Subcutaneous abdominal adipose tissue (tissue), 5 donors: ENCODE results near the gene CR2.

Experiments used
- H3K27ac ChIP-seq: one replicate; pipeline ENCODE4 v1.7.0; 2013; ENCODE audit warnings: low read depth, mild to moderate bottlenecking, inconsistent platforms, low read length, moderate library complexity
- H3K27me3 ChIP-seq, 5 donors: one replicate each; pipeline ENCODE4 v1.7.0; 2013; ENCODE audit warnings: low read length in 5 of 5, inconsistent platforms in 1 of 5; ENCODE audit not compliant: control insufficient read depth in 5 of 5, insufficient read depth in 4 of 5
- H3K36me3 ChIP-seq, 5 donors: one replicate each; pipeline ENCODE4 v1.7.0; 2013; ENCODE audit warnings: low read length in 5 of 5; ENCODE audit not compliant: control insufficient read depth in 5 of 5, insufficient read depth in 5 of 5
- H3K4me1 ChIP-seq, 5 donors: one replicate each; pipeline ENCODE4 v1.7.0; 2013; ENCODE audit warnings: low read length in 5 of 5, mild to moderate bottlenecking in 3 of 5, moderate library complexity in 1 of 5; ENCODE audit not compliant: control insufficient read depth in 5 of 5, insufficient read depth in 5 of 5
- H3K4me3 ChIP-seq, 5 donors: one replicate each; pipeline ENCODE4 v1.7.0; 2013; ENCODE audit warnings: low read length in 5 of 5, low read depth in 1 of 5
- H3K9ac ChIP-seq, 5 donors: one replicate each; pipeline ENCODE4 v1.7.0; 2013; ENCODE audit warnings: low read length in 5 of 5, mild to moderate bottlenecking in 4 of 5, moderate library complexity in 3 of 5
- H3K9me3 ChIP-seq, 5 donors: one replicate each; pipeline ENCODE4 v1.7.0; 2013; ENCODE audit warnings: low read length in 5 of 5; ENCODE audit not compliant: control insufficient read depth in 5 of 5
- donor health status: healthy.
- donor health status: healthy.
- donor health status: healthy.
- donor health status: healthy.
- donor health status: healthy.

The CR2 gene

DNA sequence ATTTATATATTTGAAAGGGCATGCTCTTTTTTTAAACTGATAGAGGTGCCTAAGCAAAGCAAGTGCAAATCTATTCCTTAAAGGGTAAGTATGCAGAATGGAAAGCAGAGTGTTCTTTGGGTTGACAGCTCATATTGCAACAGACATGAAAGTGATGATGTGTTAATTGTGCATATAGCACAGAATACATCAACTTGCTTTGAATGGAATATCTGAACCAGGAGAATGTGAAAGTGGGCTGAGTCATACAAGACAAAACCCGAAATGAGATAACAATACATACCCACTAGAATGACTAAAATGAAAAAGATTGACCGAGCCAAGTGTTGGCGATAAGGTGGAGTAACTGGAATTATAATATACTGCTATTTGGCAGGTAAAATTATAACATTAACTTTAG lies 46.2 kb downstream of the CR2 start:
- no peak overlapping the region for H3K27ac ChIP-seq
- H3K4me1 ChIP-seq: peaks cover 0 to 12% (median 7%) of the 10 kb centered on the region in 5 donors
- no peak overlapping the region for H3K4me3 ChIP-seq
- peaks cover 15 to 25% (median 17%) of the 10 kb centered on the region in 5 donors for H3K27me3 ChIP-seq
- no peaks in the 10 kb centered on the region for H3K36me3 ChIP-seq
- H3K9me3 ChIP-seq: no peaks in the 10 kb centered on the region
- H3K9ac ChIP-seq: no peak overlapping the region

DNA sequence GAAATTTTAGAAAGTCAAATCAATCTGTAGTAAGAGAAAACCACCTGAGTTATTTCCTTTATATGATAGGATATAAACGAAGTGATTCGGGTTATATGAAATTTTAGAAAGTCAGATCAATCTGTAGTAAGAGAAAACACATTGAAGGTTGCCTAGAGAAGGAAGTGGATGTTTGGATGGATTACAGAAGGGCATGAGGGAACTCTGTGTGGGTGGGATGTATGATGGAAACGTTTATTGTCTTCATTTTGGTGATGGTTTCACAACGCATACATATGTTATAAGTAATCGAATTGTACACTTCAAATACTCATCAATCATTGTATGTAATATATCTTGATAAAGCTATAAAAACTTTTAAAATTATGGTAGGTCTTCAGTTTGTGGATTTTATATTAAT lies 46.9 kb downstream of the CR2 start:
- Histone ChIP-seq H3K4me3 (no peak overlapping the region), H3K27ac (no peak overlapping the region), H3K27me3 (peaks cover 11 to 22% (median 12%) of the 10 kb centered on the region in 5 donors), H3K9ac (no peak overlapping the region), H3K36me3 (no peaks in the 10 kb centered on the region), H3K4me1 (peaks cover 0 to 7% (median 4%) of the 10 kb centered on the region in 5 donors), H3K9me3 (no peaks in the 10 kb centered on the region)

DNA sequence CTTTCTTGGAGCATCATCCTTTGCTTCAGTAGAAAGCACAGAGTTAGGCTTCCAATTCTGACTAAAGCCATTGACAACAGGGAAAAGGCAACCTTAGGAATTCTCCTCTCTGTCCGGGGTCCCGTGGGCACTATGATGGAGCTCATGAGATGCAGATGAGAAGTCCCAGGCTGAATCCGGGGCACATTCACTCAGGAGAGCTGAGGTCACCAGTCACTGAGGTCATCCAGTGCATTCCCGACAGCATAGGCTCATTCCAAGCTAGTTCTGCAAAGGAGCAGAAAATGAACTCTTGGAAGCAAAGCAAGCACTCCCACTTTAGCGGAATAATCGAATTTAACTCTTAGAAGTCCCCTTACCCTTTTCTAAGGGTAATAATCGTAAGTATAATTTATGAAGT lies 48.6 kb downstream of the CR2 start:
- no peak overlapping the region for H3K4me3 ChIP-seq
- H3K27ac ChIP-seq: no peak overlapping the region
- no peak overlapping the region for H3K9ac ChIP-seq
- no peaks in the 10 kb centered on the region for H3K4me1 ChIP-seq
- H3K9me3 ChIP-seq: no peaks in the 10 kb centered on the region
- peaks cover 3 to 11% (median 8%) of the 10 kb centered on the region in 5 donors for H3K27me3 ChIP-seq
- no peaks in the 10 kb centered on the region for H3K36me3 ChIP-seq

DNA sequence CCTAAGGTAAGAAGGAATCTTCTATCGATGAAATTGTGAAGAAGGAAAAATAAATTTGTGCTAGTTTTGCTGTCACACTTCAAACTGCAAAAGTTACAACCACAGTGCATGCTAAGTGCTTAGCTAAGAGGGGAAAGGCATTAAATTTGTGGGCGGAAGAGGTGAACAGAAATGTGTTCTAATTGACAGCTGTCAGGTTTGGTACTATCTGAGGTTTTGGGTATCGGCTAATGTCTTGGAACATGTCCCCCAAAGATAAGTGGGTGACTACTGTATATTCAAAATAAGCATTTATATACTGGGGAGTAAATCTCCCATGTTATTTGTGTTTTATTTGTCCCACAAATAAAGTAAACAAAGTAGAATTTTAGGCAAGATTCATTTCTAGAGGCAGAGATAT lies 49.8 kb downstream of the CR2 start:
- Histone ChIP-seq H3K4me1 (no peaks in the 10 kb centered on the region), H3K9me3 (no peaks in the 10 kb centered on the region), H3K9ac (no peak overlapping the region), H3K27me3 (peaks cover 0 to 8% (median 5%) of the 10 kb centered on the region in 5 donors), H3K4me3 (no peak overlapping the region), H3K36me3 (no peaks in the 10 kb centered on the region), H3K27ac (no peak overlapping the region)

DNA sequence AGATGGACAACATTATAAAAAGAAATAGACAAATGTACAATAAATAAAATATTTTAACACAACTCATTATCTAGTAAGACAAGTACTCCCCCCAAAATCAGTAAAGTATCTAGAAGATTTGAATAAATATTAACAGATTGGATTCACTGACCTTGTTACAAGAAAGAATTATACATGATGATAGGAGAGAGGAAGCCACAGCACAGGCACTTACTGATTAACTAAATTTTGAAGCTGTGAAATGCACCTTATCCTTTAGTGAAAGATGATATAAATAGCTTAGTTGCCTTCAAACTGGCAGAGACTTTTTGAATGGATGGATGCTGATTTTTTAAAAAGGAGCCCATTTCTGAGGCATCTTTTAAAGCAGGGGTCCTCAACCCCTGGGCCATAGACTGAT lies 50.3 kb downstream of the CR2 start:
- H3K4me1 ChIP-seq: no peaks in the 10 kb centered on the region
- no peak overlapping the region for H3K9ac ChIP-seq
- H3K27ac ChIP-seq: no peak overlapping the region
- no peak overlapping the region for H3K4me3 ChIP-seq
- H3K36me3 ChIP-seq: no peaks in the 10 kb centered on the region
- H3K27me3 ChIP-seq: peaks cover 0 to 8% (median 5%) of the 10 kb centered on the region in 5 donors
- no peaks in the 10 kb centered on the region for H3K9me3 ChIP-seq

DNA sequence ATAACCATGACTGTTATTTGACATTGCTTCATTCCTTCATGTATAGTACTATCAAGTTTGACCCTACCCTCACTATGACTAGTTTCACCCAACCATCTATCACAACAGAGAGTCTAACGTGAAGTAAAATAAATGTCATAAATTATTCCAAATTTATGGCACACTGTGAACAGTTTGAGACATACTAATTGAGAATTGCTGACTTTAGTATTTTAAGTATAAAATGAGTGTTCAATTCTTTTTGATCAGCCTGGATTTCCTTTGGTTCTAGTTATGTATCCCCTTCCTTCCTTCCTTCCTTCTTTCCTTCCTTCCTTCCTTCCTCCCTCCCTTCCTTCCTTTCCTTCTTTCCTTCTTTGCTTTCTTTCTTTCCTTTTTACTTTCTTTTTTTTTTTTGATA lies 56.3 kb downstream of the CR2 start:
- Histone ChIP-seq H3K4me1 (no peaks in the 10 kb centered on the region), H3K27me3 (no peaks in the 10 kb centered on the region), H3K27ac (no peak overlapping the region), H3K9me3 (no peaks in the 10 kb centered on the region), H3K4me3 (no peak overlapping the region), H3K9ac (no peak overlapping the region), H3K36me3 (no peaks in the 10 kb centered on the region)

DNA sequence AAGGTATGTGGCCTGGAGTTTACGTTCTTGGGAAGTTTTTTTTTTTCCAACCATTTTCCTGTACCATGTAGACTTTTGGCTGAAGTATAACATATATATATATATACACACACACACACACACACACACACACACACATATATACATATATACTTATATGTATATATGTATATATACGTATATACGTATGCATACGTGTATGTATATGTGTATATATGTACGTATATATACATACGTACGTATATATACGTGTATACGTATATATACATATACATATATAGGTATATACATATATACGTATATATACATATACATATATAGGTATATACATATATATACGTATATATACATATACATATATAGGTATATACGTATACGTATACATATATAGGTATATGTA lies 60.8 kb downstream of the CR2 start:
- no peaks in the 10 kb centered on the region for H3K36me3 ChIP-seq
- no peak overlapping the region for H3K4me3 ChIP-seq
- no peak overlapping the region for H3K27ac ChIP-seq
- no peaks in the 10 kb centered on the region for H3K9me3 ChIP-seq
- H3K4me1 ChIP-seq: no peaks in the 10 kb centered on the region
- H3K9ac ChIP-seq: no peak overlapping the region
- H3K27me3 ChIP-seq: no peaks in the 10 kb centered on the region

DNA sequence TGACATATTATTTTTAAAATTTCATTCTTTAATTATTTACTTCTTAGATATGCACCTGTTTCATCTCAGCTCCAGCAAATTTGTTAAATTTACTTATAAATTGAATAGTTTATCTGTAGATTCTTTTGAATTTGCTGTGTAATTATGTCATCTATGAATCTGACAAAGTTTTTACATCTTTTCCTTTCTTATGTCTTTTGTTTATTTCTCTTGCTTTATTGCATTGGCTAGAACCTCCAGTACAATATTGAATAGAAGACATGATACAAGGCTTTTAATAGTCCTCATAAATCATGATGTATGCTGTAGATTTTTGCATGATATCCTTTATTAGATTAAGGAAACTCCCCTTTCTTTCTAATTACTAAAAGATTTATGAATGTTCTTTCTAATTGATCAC lies 62.6 kb downstream of the CR2 start:
- no peaks in the 10 kb centered on the region for H3K9me3 ChIP-seq
- H3K27ac ChIP-seq: no peak overlapping the region
- H3K4me1 ChIP-seq: no peaks in the 10 kb centered on the region

DNA sequence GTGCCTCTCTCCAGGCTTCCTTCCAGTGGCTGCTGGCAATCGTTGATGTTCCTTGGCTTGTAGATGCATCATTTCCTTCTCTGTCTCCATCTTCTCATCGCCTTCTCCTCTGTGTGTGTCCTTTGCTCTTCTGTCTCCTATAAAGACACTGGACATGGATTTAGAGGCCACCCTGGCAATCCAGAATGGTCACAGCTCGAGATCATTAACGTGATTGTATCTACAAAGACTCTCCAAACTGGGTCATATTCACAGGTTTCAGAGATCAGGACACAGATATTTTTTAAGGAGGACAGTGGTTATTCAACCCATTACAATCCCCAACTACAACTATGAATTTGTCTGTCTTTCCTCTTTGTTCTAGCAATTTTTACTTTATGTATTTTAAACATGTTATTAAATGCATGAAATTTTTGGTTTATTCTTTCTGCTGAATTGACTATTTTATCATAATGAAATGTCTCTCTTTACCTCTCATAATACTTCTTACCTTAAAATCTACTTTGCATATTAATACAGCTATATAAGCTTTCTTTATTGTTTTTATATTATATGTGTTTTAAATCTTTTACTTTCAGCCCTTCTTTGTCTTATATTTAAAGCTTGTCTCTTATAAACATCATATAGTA lies 64.6 kb downstream of the CR2 start:
- no peak overlapping the region for H3K9ac ChIP-seq
- H3K4me1 ChIP-seq: no peaks in the 10 kb centered on the region
- no peaks in the 10 kb centered on the region for H3K36me3 ChIP-seq
- H3K9me3 ChIP-seq: no peaks in the 10 kb centered on the region
- H3K27ac ChIP-seq: no peak overlapping the region
- peaks cover 0 to 3% (median 0%) of the 10 kb centered on the region in 5 donors for H3K27me3 ChIP-seq
- H3K4me3 ChIP-seq: no peak overlapping the region

More for the DNA sequence above, 62.6 kb downstream of the CR2 start:
- Histone ChIP-seq H3K36me3 (no peaks in the 10 kb centered on the region), H3K9ac (no peak overlapping the region), H3K4me3 (no peak overlapping the region), H3K27me3 (no peaks in the 10 kb centered on the region)

DNA sequence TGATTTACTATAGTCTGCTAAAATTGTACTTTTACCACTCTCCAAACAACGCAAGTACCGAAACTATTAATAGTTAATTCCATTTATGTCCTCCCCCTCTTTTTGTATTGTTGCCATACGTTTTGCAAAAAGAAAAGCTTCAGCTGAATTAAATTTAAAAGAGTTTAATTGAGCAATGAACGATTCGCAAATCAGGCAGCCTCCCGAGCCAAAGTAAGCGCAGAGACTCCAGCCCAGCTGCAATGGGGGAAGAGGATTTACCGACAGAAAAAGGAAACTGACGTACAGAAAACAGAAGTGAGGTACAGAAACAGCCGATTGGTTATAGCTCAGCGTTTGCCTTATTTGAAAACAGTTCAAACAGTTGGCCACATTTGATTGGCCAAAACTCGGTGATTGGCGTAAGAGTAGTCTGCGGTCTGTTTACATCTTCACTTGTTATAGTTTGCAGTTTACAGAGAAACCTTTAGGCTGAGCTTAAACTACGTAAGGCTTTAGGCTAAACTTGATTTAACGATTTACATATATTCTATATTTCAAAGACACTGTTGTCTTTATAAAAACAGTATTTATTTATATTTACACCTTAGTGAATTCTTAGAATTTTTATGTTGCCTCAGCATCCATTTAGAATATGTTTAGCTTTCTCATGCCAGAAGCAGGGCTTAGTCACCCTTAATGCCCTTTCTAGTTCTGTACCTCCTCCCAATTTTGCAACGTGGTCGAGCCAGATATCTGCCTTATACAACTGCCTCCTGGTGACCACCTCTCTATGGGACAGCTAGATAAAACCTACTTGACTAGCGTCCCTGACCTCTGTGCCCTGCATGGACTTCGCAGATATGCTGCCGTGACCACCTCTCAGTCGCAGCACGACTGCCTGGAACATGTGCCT lies 65.6 kb downstream of the CR2 start:
- Histone ChIP-seq H3K27ac (no peak overlapping the region), H3K9ac (no peak overlapping the region), H3K4me1 (no peaks in the 10 kb centered on the region), H3K27me3 (peaks cover 0 to 3% (median 0%) of the 10 kb centered on the region in 5 donors), H3K4me3 (no peak overlapping the region), H3K9me3 (no peaks in the 10 kb centered on the region), H3K36me3 (no peaks in the 10 kb centered on the region)
